H1 (cell line): ENCODE data around the gene RND3. TPM values are rescaled to one million over a fixed set of nuclear protein-coding genes. Genes with fewer than 3 reads are reported as not detected.

Source experiments
- CTCF ChIA-PET: fragments of 300-600 bp; sonication (Branson Sonifier 250); formaldehyde crosslinking; loops from one replicate; lab custom pipeline; 2021; ENCODE audit not compliant: partially characterized antibody; lab: Charles Lee
- POLR2A ChIA-PET: fragments of 300-600 bp; sonication (Branson Sonifier 250); formaldehyde crosslinking; loops from one replicate; lab custom pipeline; 2021; ENCODE audit warnings: inconsistent platforms; ENCODE audit not compliant: partially characterized antibody; lab: Charles Lee
- DNase-seq, 2 experiments: peaks; one replicate each; pipeline versions ENCODE4 v3.0.0 to v3.0.0-alpha.2; 2010 to 2022; ENCODE audit warnings: low spot score in 2 of 2, low read depth in 1 of 2, mixed read lengths in 1 of 2
- FAIRE-seq: peaks from 2 replicates; lab custom pipeline; 2011; peaks lifted over from hg19 to GRCh38; lab: Jason Lieb, UNC
- H2AFZ ChIP-seq: 2 replicates; pipeline ENCODE4 v1.8.1; 2012; ENCODE audit warnings: low read length, inconsistent platforms
- H2AK5ac ChIP-seq: 2 replicates; pipeline ENCODE4 v1.6.1; 2013; ENCODE audit warnings: low read depth, low read length
- H2BK120ac ChIP-seq: replicated peaks from 2 replicates; pipeline ENCODE3; 2013; ENCODE audit warnings: low read depth, low read length, inconsistent platforms
- H2BK12ac ChIP-seq: 2 replicates; pipeline ENCODE4 v1.6.1; 2013; ENCODE audit warnings: low read depth, low read length
- H2BK15ac ChIP-seq: 2 replicates; pipeline ENCODE4 v1.6.1; 2013; ENCODE audit warnings: low read length
- H2BK20ac ChIP-seq: 2 replicates; pipeline ENCODE4 v1.6.1; 2013; ENCODE audit warnings: low read length
- H2BK5ac ChIP-seq: 2 replicates; pipeline ENCODE4 v1.6.1; 2013; ENCODE audit warnings: low read depth, low read length
- H3K14ac ChIP-seq: 2 replicates; pipeline ENCODE4 v1.6.1; 2013; ENCODE audit warnings: inconsistent platforms; ENCODE audit not compliant: insufficient read length
- H3K18ac ChIP-seq: 2 replicates; pipeline ENCODE4 v1.6.1; 2013; ENCODE audit warnings: low read length; ENCODE audit errors: extremely low read depth
- H3K23ac ChIP-seq: 2 replicates; pipeline ENCODE4 v1.6.1; 2013; ENCODE audit warnings: inconsistent platforms; ENCODE audit not compliant: insufficient read length
- H3K23me2 ChIP-seq: 2 replicates; pipeline ENCODE4 v1.6.1; 2013; ENCODE audit warnings: low read depth, low read length
- H3K27ac ChIP-seq: 2 replicates; pipeline ENCODE4 v1.6.1; 2011; ENCODE audit warnings: low read depth, low read length, inconsistent platforms
- H3K27me3 ChIP-seq, 4 experiments: replicated peaks in 1 of 4; 1 replicate in 1 of 4; 2 replicates in 3 of 4; pipeline versions ENCODE4 v1.6.1 to v1.8.1; 2011 to 2013; ENCODE audit warnings: low read length in 3 of 4, mild to moderate bottlenecking in 3 of 4, inconsistent platforms in 2 of 4, mixed read lengths in 2 of 4, moderate library complexity in 1 of 4; ENCODE audit not compliant: control insufficient read depth in 3 of 4, insufficient read depth in 3 of 4; ENCODE audit errors: extremely low read depth in 1 of 4
- H3K36me3 ChIP-seq, 4 experiments: 2 replicates each; pipeline versions ENCODE4 v1.6.1 to v1.8.1; 2011 to 2013; ENCODE audit warnings: mild to moderate bottlenecking in 4 of 4, low read length in 3 of 4, moderate library complexity in 2 of 4, control low read depth in 1 of 4, inconsistent platforms in 1 of 4; ENCODE audit not compliant: insufficient read depth in 4 of 4, control insufficient read depth in 2 of 4
- H3K4ac ChIP-seq: replicated peaks from 2 replicates; pipeline ENCODE3; 2013; ENCODE audit warnings: low read length, low read depth, mixed read lengths, inconsistent platforms; ENCODE audit not compliant: insufficient read length
- H3K4me1 ChIP-seq, 4 experiments: replicated peaks in 1 of 4; 1 replicate in 1 of 4; 2 replicates in 3 of 4; pipeline versions ENCODE4 v1.6.1 to v1.8.1; 2011 to 2013; ENCODE audit warnings: low read length in 3 of 4, inconsistent platforms in 2 of 4, mixed read lengths in 1 of 4; ENCODE audit not compliant: insufficient read depth in 4 of 4, control insufficient read depth in 3 of 4
- H3K4me2 ChIP-seq, 2 experiments: 2 replicates each; pipeline versions ENCODE4 v1.6.1 to v1.8.1; 2011 to 2013; ENCODE audit warnings: low read depth in 2 of 2, low read length in 2 of 2, control low read depth in 1 of 2, inconsistent platforms in 1 of 2, mild to moderate bottlenecking in 1 of 2; ENCODE audit not compliant: insufficient read depth in 1 of 2
- H3K4me3 ChIP-seq, 4 experiments: fragments of 200-600, 300-600 bp in 1 of 4; sonication (generic), shearing (Covaris generic), sonication (Bioruptor Twin) in 1 of 4; 2 replicates each; pipeline versions ENCODE4 v1.5.1 to v1.8.1; 2011 to 2016; ENCODE audit warnings: low read length in 4 of 4, low read depth in 3 of 4, control low read depth in 2 of 4, inconsistent platforms in 2 of 4, mild to moderate bottlenecking in 2 of 4, mixed read lengths in 1 of 4, moderate library complexity in 1 of 4; ENCODE audit not compliant: insufficient read depth in 2 of 4; ENCODE audit errors: extremely low read depth in 1 of 4
- H3K56ac ChIP-seq: replicated peaks from 2 replicates; pipeline ENCODE3; 2013; ENCODE audit warnings: low read depth, mild to moderate bottlenecking, mixed read lengths, low read length, inconsistent platforms; ENCODE audit not compliant: insufficient read length
- H3K79me1 ChIP-seq: 2 replicates; pipeline ENCODE4 v1.6.1; 2013; ENCODE audit warnings: low read depth, low read length, control low read depth
- H3K79me2 ChIP-seq, 2 experiments: 2 replicates each; pipeline versions ENCODE4 v1.6.1 to v1.8.1; 2012 to 2013; ENCODE audit warnings: low read length in 2 of 2, mild to moderate bottlenecking in 2 of 2, inconsistent platforms in 1 of 2; ENCODE audit not compliant: insufficient read depth in 2 of 2, control insufficient read depth in 1 of 2
- H3K9ac ChIP-seq, 4 experiments: replicated peaks in 1 of 4; 1 replicate in 1 of 4; 2 replicates in 3 of 4; pipeline versions ENCODE4 v1.6.1 to v1.8.1; 2011 to 2013; ENCODE audit warnings: low read depth in 3 of 4, low read length in 3 of 4, control low read depth in 2 of 4, mild to moderate bottlenecking in 2 of 4, moderate library complexity in 2 of 4, inconsistent platforms in 1 of 4; ENCODE audit errors: extremely low read depth in 1 of 4
- H3K9me3 ChIP-seq, 2 experiments: 2 replicates each; pipeline versions ENCODE4 v1.6.1 to v1.8.1; 2012 to 2013; ENCODE audit warnings: mild to moderate bottlenecking in 2 of 2, moderate library complexity in 2 of 2, control low read depth in 1 of 2, inconsistent platforms in 1 of 2, low read depth in 1 of 2, low read length in 1 of 2, mixed read lengths in 1 of 2; ENCODE audit not compliant: insufficient read depth in 2 of 2
- H4K20me1 ChIP-seq, 2 experiments: replicated peaks in 1 of 2; 2 replicates each; pipeline versions ENCODE3 to v1.8.1; 2011 to 2013; ENCODE audit warnings: inconsistent platforms in 2 of 2, low read length in 2 of 2, mild to moderate bottlenecking in 1 of 2; ENCODE audit not compliant: insufficient read depth in 2 of 2, control insufficient read depth in 1 of 2
- H4K5ac ChIP-seq: 2 replicates; pipeline ENCODE4 v1.6.1; 2013; ENCODE audit warnings: low read length, low read depth, mixed read lengths, inconsistent platforms; ENCODE audit not compliant: insufficient read length
- H4K8ac ChIP-seq: 2 replicates; pipeline ENCODE4 v1.8.0; 2013; ENCODE audit warnings: mild to moderate bottlenecking, moderate library complexity, low read length, inconsistent platforms; ENCODE audit not compliant: insufficient read depth; ENCODE audit errors: extremely low read depth
- H4K91ac ChIP-seq: replicated peaks from 2 replicates; pipeline ENCODE3; 2013; ENCODE audit warnings: low read length, mixed read lengths, inconsistent platforms; ENCODE audit not compliant: insufficient read length
- CHD2 ChIP-seq: IDR thresholded peaks from 2 replicates; pipeline ENCODE4 v1.6.1; 2012; ENCODE audit warnings: low read length, improper control_type of control experiment
- EGR1 ChIP-seq: IDR thresholded peaks from 2 replicates; pipeline ENCODE4 v1.6.1; 2011; ENCODE audit warnings: low read depth, low read length, borderline replicate concordance
- JUN ChIP-seq: IDR thresholded peaks from 2 replicates; pipeline ENCODE4 v1.6.1; 2011; ENCODE audit warnings: low read depth, mild to moderate bottlenecking, improper control_type of control experiment, low read length
- KDM1A ChIP-seq: fragments of 200-600, 300-600 bp; sonication (generic); IDR thresholded peaks from 2 replicates; pipeline ENCODE4 v1.7.1; 2016; ENCODE audit warnings: mild to moderate bottlenecking, low read length, borderline replicate concordance
- KDM4A ChIP-seq: IDR thresholded peaks from one replicate; pipeline ENCODE4 v1.7.1; 2012; ENCODE audit warnings: low read depth, mild to moderate bottlenecking, moderate library complexity, low read length, inconsistent platforms; ENCODE audit not compliant: severe bottlenecking
- NANOG ChIP-seq: IDR thresholded peaks from 2 replicates; pipeline ENCODE4 v1.6.1; 2011; ENCODE audit warnings: low read length, low read depth, mild to moderate bottlenecking, inconsistent platforms; ENCODE audit not compliant: insufficient read depth, poor library complexity, severe bottlenecking
- PHF8 ChIP-seq: fragments of 200-600 bp; sonication (generic); conservative IDR thresholded peaks from 2 replicates; pipeline ENCODE4 v1.7.1; 2012; ENCODE audit warnings: low read depth, mild to moderate bottlenecking, inconsistent platforms, low read length, moderate library complexity
- POU5F1 ChIP-seq: IDR thresholded peaks from 2 replicates; pipeline ENCODE4 v1.6.1; 2011; ENCODE audit warnings: low read depth, mild to moderate bottlenecking, low read length, moderate library complexity
- TBP ChIP-seq: IDR thresholded peaks from 2 replicates; pipeline ENCODE4 v1.6.1; 2011; ENCODE audit warnings: low read depth, low read length, improper control_type of control experiment
- ZNF274 ChIP-seq: IDR thresholded peaks from 2 replicates; pipeline ENCODE4 v1.7.0; 2012; ENCODE audit warnings: low read length, borderline replicate concordance; ENCODE audit errors: extremely low read depth
- WGBS, 2 experiments: shearing (Covaris generic) in 1 of 2; methylation state at CpG; one replicate each; pipeline versions ENCODE4 v1.1.6 to v1.1.7; 2013 to 2015; ENCODE audit warnings: low lambda C conversion rate in 2 of 2, mixed read lengths in 2 of 2, inconsistent platforms in 1 of 2, low coverage in 1 of 2, missing lambda C conversion rate in 1 of 2; ENCODE audit not compliant: insufficient replicate concordance in 2 of 2, insufficient coverage in 1 of 2, insufficient read length in 1 of 2; ENCODE audit errors: extremely low coverage in 1 of 2, missing lambda C conversion rate in 1 of 2; 5-methylcytosine and 5-hydroxymethylcytosine counted together
- polyA plus RNA-seq, 7 experiments: library from polyadenylated mRNA; depleted of rRNA in 3 of 7; stranded (reverse) in 5 of 7; unstranded in 2 of 7; fragments of >200 nt in 5 of 7; fragments of 200-250 nt in 2 of 7; gene quantifications; 1 replicate in 5 of 7; 2 replicates in 1 of 7; 4 replicates in 1 of 7; pipeline versions ENCODE4 v1.2.1 to v1.2.3, GENCODE V29; 2011 to 2013; ENCODE audit warnings: missing spikeins in 2 of 7, mixed read lengths in 2 of 7
- total RNA-seq: library from RNA; stranded (reverse); fragmentation: NEBNext Ultra II Directional; extraction: Animal tissue kit (Norgen Biotek cat#: 25700); gene quantifications from 2 replicates; pipeline ENCODE4 v1.2.1, GENCODE V29; 2021

The RND3 gene
- total and polyA plus RNA-seq, 2 of the 8 experiments (the other 6 are each of a cell fraction or from before 2014, with no cell fraction given): 12.2 to 25.6 TPM

GRCh38 chr2:150442484-150442883 is 45.0 kb downstream of the RND3 start:
- CTCF ChIA-PET: interaction anchor here (0.6 to 1.7 kb wide), 3 partner anchors 17 to 426 kb away, joined by 3 to 6 read pairs (median 3); no protein-coding TSS in a partner anchor
- DNase-seq: no peak
- WGBS, 2 experiments: 89% methylated on average over 1 of the region's 1 CpG; no CpG with 5 or more reads in 1 of the 2 experiments

More at GRCh38 chr2:150442484-150442883, 45.0 kb downstream of the RND3 start:
- Histone ChIP-seq H3K4me3 (no peak overlapping the region), H4K20me1 (no peaks in the 10 kb centered on the region), H3K14ac (no peak overlapping the region), H2BK120ac (no peak overlapping the region), H3K23ac (no peak overlapping the region), H3K27ac (no peak overlapping the region), H2BK12ac (no peak overlapping the region), H3K27me3 (no peaks in the 10 kb centered on the region), H3K79me2 (no peaks in the 10 kb centered on the region), H2BK15ac (no peak overlapping the region), H3K9me3 (no peaks in the 10 kb centered on the region), H3K9ac (no peak overlapping the region), H3K18ac (no peak overlapping the region), H3K23me2 (no peaks in the 10 kb centered on the region; the same call in 1 of the 2 replicates), H3K4me2 (no peak overlapping the region), H3K79me1 (no peaks in the 10 kb centered on the region), H4K8ac (no peak overlapping the region), H2AK5ac (no peak overlapping the region), H3K36me3 (no peaks in the 10 kb centered on the region), H3K4me1 (no peaks in the 10 kb centered on the region), H4K91ac (no peak overlapping the region), H3K56ac (no peak overlapping the region), H4K5ac (no peak overlapping the region), H2AFZ (no peak overlapping the region), H2BK5ac (no peak overlapping the region), H3K4ac (no peak overlapping the region), H2BK20ac (no peak overlapping the region)
- POLR2A ChIA-PET: no interaction called here
- no peak for FAIRE-seq
- TF ChIP-seq CHD2 (no peak), EGR1 (no peak), PHF8 (no peak), TBP (no peak), KDM1A (no peak), JUN (no peak), POU5F1 (no peak), ZNF274 (no peak), NANOG (no peak), KDM4A (no peak)
